ENCODE measurements around the gene FAM20B.

Gene FAM20B

GRCh38 chr1:179091691-179092165 is 66.0 kb downstream of the FAM20B start:
- no peak for DNase-seq

GRCh38 chr1:179092896-179093461 is 67.3 kb downstream of the FAM20B start:
- DNase-seq, result no peak

- no peak for DNase-seq
These were observed 69.1 kb downstream of the FAM20B start for GRCh38 chr1:179094818-179095217.

- DNase-seq, result no peak
These were observed 69.7 kb downstream of the FAM20B start for GRCh38 chr1:179095377-179095776.

- no peak for DNase-seq
These were observed 70.2 kb downstream of the FAM20B start for GRCh38 chr1:179095924-179096323.

- no peak for DNase-seq
These were observed 74.2 kb downstream of the FAM20B start for GRCh38 chr1:179099891-179100290.

GRCh38 chr1:179101566-179101965 is 75.9 kb downstream of the FAM20B start:
- DNase-seq, result no peak

GRCh38 chr1:179103999-179104398 is 78.3 kb downstream of the FAM20B start:
- no peak for DNase-seq

- DNase-seq, result no peak
These were observed 79.0 kb downstream of the FAM20B start for GRCh38 chr1:179104611-179105250.

GRCh38 chr1:179105393-179105792 is 79.7 kb downstream of the FAM20B start:
- no peak for DNase-seq

GRCh38 chr1:179107706-179108629 is 82.3 kb downstream of the FAM20B start:
- no peak for DNase-seq

- no peak for DNase-seq
These were observed 83.0 kb downstream of the FAM20B start for GRCh38 chr1:179108644-179109043.

GRCh38 chr1:179115181-179115580 is 89.5 kb downstream of the FAM20B start:
- no peak for DNase-seq

- DNase-seq, result no peak
These were observed 93.8 kb downstream of the FAM20B start for GRCh38 chr1:179119513-179119912.

GRCh38 chr1:179120736-179121135 is 95.0 kb downstream of the FAM20B start:
- DNase-seq, result no peak

- DNase-seq, result peak in 29 of 56 donors; percentile 10 to 69 (median 34)
These were observed 95.7 kb downstream of the FAM20B start for GRCh38 chr1:179121159-179121938.

- DNase-seq, result no peak
These were observed 99.2 kb downstream of the FAM20B start for GRCh38 chr1:179124873-179125272.
